ENCODE results near the gene E2F2. TPM values are rescaled to one million over a fixed set of nuclear protein-coding genes. Genes with fewer than 3 reads are reported as not detected.

E2F2 gene
- total RNA-seq, 3 donors from 2014 or later (not counting 1 experiment from before 2014, with no cell fraction given) = 2.1 to 3.9 (median 3.2) TPM

DNA sequence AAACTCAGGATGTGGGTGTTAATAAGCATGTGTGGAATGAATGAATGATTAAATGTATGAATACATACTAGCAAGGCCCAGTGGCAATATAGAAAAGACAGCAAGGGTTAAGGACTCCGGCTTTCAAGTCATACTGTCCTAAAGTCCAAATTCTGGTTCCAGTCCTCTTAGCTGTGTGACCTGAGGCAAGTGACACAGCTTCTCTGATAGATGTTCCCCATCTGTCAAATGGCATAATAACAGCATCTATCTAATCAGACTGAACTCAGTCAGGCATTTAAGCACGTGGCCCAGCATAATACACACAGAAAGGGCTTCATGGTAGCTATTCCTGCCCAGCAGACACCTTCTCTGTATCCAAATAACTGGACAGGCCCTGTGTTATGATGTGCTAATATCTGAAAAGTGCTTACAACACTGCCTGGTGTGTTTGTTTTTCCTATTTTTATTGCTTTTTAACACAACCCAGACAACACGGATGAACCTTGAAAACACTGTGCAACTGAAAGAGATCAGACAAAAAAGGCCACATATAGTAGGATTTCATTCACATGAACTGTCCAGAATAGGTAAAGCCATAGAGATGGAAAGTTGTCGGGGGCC, 59.5 kb downstream of the E2F2 start:
- Mint-ChIP-seq H3K4me1 (no peaks in the 10 kb centered on the region), H3K36me3 (no peaks in the 10 kb centered on the region), H3K4me3 (no peak overlapping the region), H3K27ac (no peak overlapping the region), H3K27me3 (ENCODE audit: low read depth in 2 of 2) (peaks cover 5 to 7% of the 10 kb centered on the region in 2 donors), H3K9me3 (no peaks in the 10 kb centered on the region)
- intact Hi-C loops (cut with micrococcal nuclease) = no loop called here
- ATAC-seq = no peak
- H3K27me3 ChIP-seq (ENCODE audit: control insufficient read depth, insufficient read depth, low read length) = no peaks in the 10 kb centered on the region
- H3K4me1 ChIP-seq (ENCODE audit: control insufficient read depth, insufficient read depth, low read length) = no peaks in the 10 kb centered on the region
- no peaks in the 10 kb centered on the region for H3K36me3 ChIP-seq (ENCODE audit: control insufficient read depth, insufficient read depth, low read length)
- H3K9me3 ChIP-seq (ENCODE audit: control insufficient read depth, insufficient read depth, low read length) = no peaks in the 10 kb centered on the region
- TF ChIP-seq CTCF (IDR thresholded peaks at IDR 0.05) = no peak
- H3K4me3 ChIP-seq (ENCODE audit: low read length) = no peak overlapping the region
- no peak for DNase-seq
- H3K27ac ChIP-seq (ENCODE audit: low read length) = no peak overlapping the region
- 83% methylated on average over 4 of the region's 4 CpGs for WGBS (ENCODE audit: insufficient coverage)

GRCh38 chr1:23470282-23471070, 60.6 kb downstream of the E2F2 start:
- Mint-ChIP-seq H3K4me1 (no peaks in the 10 kb centered on the region), H3K27me3 (ENCODE audit: low read depth in 2 of 2) (peaks cover 0 to 4% of the 10 kb centered on the region in 2 donors), H3K4me3 (no peak overlapping the region), H3K9me3 (no peaks in the 10 kb centered on the region), H3K27ac (no peak overlapping the region), H3K36me3 (no peaks in the 10 kb centered on the region)
- no peak for ATAC-seq
- Histone ChIP-seq H3K36me3 (ENCODE audit: control insufficient read depth, insufficient read depth, low read length) (no peaks in the 10 kb centered on the region), H3K27ac (ENCODE audit: low read length) (no peak overlapping the region), H3K27me3 (ENCODE audit: control insufficient read depth, insufficient read depth, low read length) (no peaks in the 10 kb centered on the region), H3K4me1 (ENCODE audit: control insufficient read depth, insufficient read depth, low read length) (no peaks in the 10 kb centered on the region), H3K4me3 (ENCODE audit: low read length) (no peak overlapping the region), H3K9me3 (ENCODE audit: control insufficient read depth, insufficient read depth, low read length) (no peaks in the 10 kb centered on the region)
- intact Hi-C loops (cut with micrococcal nuclease) = no loop called here
- no peak for DNase-seq
- 89% methylated on average over 12 of the region's 12 CpGs for WGBS (ENCODE audit: insufficient coverage)
- no peak for TF ChIP-seq CTCF (IDR thresholded peaks at IDR 0.05)

DNA sequence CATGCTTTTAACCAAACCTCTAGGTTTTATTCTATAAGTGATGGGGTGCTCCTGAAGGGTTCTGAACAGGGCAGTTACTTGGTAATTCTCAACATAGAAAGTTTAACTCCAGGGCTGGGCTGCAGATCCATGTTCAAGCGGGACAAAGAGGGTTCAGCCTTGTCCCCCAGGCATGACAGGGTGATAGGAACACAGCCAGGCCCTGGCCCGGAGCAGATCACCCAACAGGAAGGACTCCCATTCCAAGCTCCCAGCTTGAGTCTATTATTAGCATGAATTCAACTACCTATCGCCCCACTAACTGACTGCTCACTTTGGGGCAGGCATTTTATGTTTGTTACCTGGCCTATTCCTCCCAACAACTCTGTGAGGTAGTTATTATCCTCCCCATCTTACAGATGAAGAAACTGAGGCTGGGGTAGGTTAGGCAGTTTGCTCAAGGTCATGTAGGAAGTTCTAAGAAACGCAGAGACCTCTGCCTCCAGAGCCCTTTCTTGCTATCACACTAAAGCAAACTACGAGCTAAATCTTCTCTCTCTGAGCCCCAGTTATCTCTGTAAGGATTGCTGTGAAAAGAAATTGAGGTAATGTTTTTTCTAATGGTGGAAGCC, 61.6 kb downstream of the E2F2 start:
- Histone ChIP-seq H3K4me3 (ENCODE audit: low read length) (no peak overlapping the region), H3K27me3 (ENCODE audit: control insufficient read depth, insufficient read depth, low read length) (no peaks in the 10 kb centered on the region), H3K36me3 (ENCODE audit: control insufficient read depth, insufficient read depth, low read length) (no peaks in the 10 kb centered on the region), H3K9me3 (ENCODE audit: control insufficient read depth, insufficient read depth, low read length) (no peaks in the 10 kb centered on the region), H3K4me1 (ENCODE audit: control insufficient read depth, insufficient read depth, low read length) (no peaks in the 10 kb centered on the region), H3K27ac (ENCODE audit: low read length) (no peak overlapping the region)
- Mint-ChIP-seq H3K9me3 (no peaks in the 10 kb centered on the region), H3K27ac (no peak overlapping the region), H3K4me3 (no peak overlapping the region), H3K27me3 (ENCODE audit: low read depth in 2 of 2) (peaks cover 0 to 4% of the 10 kb centered on the region in 2 donors), H3K4me1 (no peaks in the 10 kb centered on the region), H3K36me3 (no peaks in the 10 kb centered on the region)
- WGBS (ENCODE audit: insufficient coverage) = 75% methylated on average over 3 of the region's 5 CpGs
- DNase-seq (no peak), ATAC-seq (no peak)
- intact Hi-C loops (cut with micrococcal nuclease) = no loop called here
- no peak for TF ChIP-seq CTCF (IDR thresholded peaks at IDR 0.05)
